NOMO-1 treated with dmso at 0.1 percent for 144 hours (cell line): ENCODE measurements around the gene APCDD1.
A peak's percentile ranks its signal among the peaks of the same experiment; 100 is the strongest.
"Not testable (repeated sequence)": the region's sequence is repeated elsewhere in the genome, so short reads cannot be mapped to it uniquely, and the experiment has no call there.

Experiments used
- DNase-seq: peaks from one replicate; lab custom pipeline; 2025; ENCODE audit not compliant: unreplicated experiment; lab: John Stamatoyannopoulos, UW

Gene APCDD1

DNA sequence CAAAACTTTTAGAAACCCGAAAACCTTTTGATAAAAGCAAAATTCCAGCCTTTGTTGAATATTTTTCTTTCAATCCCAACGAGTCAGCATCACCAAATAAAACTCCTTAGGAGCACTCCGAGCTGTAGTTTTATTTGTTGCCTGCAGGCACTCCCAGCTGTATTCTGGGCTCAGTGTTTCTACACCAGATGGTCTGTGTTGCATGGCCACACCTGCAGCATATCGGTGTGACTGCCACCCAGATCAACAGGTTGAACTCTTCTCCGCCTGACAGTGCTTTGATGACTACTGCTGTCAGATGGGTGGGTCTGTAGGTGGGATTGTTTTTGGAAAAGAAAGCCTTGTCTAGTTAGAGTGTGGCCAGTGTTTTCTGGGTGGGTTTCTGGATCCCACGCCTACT, 32.7 kb downstream of the APCDD1 start:
- DNase-seq: no peak

DNA sequence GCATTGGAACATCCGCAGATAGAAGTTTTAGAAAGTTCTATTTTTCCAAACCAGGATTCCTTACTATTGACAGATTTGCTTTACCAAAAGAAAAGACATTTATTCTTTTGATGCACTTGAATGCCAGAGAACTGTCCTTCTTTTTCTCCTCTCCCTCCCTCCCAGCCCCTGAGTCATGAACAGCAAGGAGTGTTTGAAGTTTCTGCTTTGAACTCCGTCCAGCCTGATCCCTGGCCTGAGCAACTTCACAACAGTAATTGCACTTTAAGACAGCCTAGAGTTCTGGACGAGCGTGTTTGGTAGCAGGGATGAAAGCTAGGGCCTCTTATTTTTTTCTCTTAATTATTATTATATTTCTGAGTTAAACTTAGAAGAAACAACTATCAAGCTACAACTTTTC, 33.6 kb downstream of the APCDD1 start:
- no peak for DNase-seq

DNA sequence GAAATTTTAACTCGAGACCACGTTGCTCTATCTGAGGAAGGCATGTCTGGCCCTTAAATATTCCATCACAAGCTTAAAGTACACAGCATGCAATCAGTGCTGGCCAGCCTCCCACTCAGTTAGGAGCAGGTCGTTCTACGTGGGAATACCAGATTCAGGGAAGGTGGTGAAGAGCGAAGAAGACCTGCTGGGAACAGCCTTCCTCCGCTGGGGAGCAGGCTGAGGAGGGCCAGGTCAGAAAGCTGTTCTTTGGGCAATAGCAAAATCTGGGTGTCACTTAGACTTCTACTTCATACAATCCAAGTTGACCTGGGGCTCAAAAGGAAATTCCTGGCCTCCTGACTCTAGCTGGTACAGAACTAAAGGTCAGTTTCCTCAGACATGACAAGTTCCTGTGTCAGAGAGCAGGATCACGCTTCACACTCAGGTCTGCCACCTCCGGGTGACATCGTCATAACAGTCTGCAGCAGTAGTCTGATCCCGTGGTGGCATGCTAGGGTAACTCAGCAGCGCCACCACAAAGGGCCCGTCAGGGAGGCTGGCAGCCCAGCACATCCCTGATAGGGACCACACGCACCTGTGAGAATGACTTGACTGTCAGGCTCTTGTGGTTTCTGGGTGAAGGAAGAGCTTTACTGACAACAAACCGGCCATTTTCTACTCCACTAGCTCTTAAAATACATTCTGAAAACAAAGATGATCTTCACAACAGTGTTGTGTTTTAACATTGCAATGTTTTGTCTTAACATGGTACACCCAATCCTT, 36.1 kb downstream of the APCDD1 start:
- no peak for DNase-seq

DNA sequence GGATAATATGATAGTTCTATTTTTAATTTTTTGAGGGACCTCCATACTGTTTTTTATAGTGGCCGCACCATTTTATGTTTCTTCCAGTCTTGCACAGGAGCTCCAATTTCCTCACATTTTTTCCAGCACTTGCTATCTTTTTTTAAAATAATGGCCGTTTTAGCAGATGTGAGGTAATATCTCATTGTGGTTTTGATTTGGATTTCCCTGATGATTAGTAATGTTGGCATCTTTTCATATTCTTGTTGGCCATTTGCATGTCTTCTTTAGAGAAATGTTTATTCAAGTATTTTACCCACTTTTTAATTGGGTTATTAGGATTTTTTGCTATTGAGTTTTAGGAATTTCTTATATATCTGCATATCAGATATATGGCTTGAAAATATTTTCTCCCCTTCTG, 41.5 kb downstream of the APCDD1 start:
- no peak for DNase-seq

DNA sequence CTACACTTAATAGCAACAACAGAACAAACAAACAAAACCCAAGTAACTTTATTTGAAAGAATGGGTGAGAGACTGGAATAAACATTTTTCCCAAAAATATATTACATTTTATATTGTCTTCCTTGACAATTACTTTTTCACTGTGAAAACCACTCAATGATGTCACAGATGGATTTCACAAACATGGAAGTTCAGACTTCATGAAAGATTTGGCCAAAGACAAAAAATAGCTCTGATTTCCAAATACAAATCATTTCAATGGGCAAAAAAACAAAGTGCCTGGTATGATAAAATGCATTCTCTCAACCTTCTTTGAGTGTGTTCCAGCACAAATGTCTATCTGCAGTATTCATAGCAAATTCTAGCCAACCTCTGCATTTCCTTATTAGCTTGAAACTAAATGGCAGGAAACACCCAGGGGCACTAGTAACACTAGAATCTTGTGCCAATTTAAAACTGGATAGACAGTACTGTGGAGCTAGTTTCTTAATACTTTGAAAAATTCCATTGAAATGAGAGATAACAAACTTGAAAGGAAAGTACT, 42.8 kb downstream of the APCDD1 start:
- no peak for DNase-seq

DNA sequence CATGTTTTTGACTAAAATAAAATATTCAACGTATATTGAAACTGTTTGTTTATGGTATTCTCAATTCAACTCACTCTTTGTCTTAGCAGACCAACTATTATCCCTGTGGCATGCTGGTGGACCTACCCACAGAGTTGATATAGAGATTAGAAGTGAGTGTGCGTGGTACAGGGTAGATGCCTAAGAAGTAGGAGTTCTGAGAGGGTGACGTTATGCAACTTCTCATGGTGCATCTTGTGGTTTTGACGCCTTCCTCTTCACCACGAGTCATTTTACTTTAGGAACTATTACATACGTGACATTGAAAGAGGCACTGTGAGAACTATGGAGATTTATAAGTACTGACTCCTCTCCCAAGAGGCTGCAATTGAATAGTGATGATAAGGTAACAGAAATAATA, 44.8 kb downstream of the APCDD1 start:
- DNase-seq: peak; percentile 68

DNA sequence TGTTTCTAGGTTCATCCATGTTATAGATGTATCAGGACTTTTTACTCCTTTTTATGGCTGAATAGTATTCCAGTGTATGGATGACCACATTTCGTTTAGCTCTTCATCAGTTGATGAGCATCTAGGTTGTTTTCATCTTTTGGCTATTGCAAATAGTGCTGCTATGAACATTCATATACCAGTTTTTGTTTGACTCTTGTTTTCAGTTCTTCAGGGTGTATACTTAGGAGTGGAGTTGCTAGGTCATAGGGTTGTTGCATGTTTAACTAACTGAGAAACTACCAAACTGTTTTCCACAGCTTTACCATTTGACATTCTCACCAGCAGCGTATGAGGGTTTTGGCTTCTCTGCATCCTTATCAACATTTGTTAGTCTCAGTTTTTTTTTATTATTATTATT, 45.6 kb downstream of the APCDD1 start:
- no peak for DNase-seq

DNA sequence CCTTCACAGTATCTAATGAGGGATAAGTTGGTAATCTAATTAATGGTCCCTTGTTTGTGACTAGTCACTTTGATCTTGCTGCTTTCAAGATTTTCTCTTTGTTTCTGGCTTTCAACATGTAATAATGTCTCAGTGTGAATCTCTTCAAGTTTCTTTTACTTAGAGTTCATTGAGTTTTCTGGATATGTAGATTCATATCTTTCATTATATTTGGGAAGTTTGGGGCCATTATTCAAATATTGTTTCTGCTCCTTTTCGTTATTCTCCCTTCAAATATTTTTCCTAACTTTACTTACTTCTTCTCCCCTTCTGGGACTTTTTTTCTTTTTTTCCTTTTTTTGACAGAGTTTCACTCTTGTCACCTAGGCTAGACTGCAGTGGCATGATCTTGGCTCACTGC, 50.3 kb downstream of the APCDD1 start:
- no peak for DNase-seq

DNA sequence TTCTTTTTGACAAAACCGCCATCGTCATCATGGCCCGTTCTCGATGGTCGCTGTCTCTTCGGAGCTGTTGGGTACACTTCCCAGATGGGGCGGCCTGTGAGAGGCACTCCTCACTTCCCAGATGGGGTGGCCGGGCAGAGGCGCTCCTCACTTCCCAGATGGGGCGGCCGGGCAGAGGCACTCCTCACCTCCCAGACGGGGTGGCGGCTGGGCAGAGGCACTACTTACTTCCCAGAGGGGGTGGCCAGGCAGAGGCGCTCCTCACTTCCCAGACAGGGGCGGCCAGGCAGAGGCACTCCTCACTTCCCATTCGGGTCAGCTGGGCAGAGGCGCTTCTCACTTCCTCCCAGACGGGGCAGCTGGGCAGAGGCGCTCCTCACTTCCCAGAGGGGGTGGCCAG, 51.5 kb downstream of the APCDD1 start:
- DNase-seq: not testable (repeated sequence)

DNA sequence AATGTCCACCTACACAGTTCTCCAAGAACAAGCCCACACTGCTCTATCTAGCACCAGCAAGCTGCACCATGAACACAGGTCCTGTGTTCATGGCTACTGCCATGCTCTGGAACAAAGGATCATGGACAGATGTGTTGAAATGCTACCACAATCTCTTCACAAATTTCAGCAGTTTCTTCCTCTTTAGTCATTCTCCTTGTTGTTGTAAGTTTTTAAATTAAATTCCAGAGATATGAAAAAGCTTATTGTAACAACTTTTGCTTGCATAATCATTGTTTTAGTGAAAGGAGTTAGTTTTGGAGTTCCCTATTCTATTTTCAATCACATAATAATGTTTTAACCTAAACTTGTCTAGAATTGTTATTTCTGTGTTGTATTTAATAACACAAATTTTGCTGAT, 54.2 kb downstream of the APCDD1 start:
- DNase-seq: no peak

DNA sequence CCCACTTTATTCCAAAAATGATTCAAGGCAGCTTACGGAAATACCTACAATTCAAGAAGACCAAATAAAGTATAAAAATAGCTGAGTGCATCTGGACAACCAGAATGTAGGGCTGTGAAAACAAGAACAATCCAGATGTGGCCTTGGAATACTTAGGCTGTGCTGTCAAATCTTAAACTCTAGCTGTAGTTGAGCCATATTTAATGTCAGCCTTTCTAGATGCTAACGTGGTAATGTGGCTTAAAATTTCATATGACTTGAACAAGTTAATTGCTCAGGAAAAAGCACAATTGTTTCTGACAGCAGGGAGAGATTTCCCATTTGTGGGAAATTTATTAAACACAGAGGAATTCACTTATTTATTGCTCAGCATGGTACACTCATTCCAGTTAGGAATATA, 56.8 kb downstream of the APCDD1 start:
- DNase-seq: no peak

DNA sequence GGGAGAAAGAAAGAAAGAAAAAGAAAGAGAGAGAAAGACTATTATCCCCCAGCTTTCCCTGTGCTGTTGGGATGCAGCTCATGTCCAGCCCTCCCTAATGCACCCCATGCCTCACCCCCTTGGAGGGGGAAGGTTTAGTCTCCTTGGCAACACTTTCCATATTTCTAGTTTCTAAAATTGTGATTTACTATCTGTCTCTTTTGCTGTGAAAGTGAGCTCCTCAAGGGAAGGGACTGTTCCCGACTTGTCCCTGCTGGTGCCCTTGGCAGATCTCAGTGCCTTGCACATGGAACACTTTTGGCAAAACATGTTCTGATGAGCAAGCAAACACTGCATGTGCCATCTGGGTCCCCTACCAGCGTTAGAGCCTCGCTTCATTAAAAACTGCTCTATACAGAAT, 59.6 kb downstream of the APCDD1 start:
- DNase-seq: no peak

DNA sequence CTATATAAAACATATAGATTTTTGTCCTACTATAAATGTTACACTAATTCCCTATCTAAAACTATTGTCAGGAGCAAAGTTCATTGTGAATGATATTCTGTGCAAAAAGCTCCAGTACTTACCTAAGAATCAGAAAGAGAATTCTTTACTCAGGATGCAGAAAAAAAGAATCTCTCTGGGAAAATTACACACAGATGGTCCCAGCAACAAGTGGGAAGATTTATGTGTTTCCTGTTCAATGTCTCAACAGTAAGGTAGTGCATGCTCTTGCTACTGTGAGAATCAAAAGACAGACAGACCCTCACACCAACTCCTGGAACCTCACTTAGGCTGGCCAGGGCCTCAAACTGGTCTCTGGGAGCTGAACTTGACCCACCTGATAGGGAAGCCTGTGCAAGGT, 60.2 kb downstream of the APCDD1 start:
- no peak for DNase-seq

DNA sequence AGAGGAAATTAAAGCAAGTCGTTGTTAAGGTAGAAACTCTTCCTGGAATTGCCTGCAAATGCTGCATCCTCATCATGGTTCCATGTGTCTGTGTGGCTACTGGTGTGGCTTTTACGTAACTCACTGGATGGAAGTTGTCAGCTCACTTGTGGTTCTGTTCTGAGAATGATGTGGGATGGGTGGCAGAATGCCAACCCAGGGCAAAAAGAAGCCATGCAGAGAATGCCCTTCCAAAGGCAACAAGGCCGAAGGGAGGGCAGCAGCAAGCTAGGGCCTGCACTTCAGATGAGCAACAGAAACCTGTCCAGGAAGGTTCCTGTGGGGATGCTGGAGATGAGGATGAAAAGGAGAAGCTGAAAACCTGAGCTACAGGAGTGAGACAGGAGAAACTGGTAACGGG, 61.0 kb downstream of the APCDD1 start:
- no peak for DNase-seq

DNA sequence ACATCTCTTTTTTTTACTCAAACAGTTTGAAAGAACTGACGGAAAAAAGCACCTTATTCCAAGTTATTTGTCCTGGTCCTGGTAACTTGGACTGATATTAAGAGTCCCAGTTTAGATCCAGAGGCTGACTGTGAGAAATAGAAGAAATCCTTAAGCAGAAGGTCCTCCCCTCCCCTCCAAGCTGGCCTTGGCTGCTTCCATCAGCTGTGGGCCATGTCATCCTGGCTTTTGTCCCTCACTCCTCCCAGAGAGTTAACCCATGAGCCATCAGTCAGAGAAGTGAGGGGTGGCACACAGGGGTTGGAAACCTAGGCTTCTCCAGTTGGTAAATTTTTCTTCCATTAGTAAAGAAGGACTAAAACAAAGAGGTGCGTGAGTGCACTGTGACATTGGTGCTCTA, 61.6 kb downstream of the APCDD1 start:
- no peak for DNase-seq

DNA sequence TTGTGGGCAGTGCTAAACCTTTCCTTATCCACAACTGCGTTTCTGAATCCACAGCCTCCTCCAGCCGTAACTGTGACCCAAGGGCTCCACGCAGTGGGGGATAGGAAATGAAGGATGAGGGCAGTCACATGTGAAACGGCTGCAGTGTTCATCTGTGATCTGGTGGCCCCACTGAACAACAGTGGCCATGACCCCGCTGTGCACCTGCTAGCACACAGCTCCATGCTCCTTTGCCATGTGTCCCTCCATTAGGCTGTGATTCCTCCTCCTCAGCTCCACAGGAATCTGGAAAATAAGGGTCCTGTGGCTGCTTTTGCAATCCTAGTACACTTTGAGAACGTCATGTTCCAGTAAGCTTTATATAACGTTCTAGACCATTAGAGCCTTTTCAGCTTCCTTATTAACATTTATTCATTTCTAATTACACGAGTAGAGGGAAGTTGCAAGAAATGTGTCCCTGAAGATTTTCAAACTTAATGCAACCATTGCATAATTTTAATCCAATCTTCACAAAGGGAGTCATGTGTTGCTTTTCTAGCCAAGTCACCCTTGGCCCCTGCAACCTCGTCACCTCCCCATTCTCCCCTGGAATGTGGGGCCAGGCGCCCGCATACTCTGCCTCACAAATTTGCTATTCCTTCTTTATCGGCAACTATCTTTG, 64.3 kb downstream of the APCDD1 start:
- peak; percentile 72 for DNase-seq

DNA sequence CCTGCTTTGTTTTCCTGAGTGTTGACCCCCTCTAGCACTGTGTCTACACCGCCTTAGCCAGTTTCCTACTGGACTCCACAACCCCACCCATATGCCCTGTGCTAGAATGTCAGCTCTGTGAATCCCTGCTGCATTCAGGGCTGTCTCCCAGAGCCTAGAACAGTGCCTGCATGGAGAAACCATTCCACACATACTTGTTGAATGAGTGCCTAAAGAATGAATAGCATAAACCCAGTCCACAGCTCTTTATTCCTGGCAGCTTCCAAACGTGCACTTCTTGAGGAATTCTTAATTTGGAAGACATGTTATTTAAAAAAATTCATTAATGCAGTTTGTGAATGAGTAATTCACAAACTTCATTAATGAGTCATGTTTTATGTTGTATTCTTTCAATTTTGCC, 64.9 kb downstream of the APCDD1 start:
- DNase-seq: no peak

DNA sequence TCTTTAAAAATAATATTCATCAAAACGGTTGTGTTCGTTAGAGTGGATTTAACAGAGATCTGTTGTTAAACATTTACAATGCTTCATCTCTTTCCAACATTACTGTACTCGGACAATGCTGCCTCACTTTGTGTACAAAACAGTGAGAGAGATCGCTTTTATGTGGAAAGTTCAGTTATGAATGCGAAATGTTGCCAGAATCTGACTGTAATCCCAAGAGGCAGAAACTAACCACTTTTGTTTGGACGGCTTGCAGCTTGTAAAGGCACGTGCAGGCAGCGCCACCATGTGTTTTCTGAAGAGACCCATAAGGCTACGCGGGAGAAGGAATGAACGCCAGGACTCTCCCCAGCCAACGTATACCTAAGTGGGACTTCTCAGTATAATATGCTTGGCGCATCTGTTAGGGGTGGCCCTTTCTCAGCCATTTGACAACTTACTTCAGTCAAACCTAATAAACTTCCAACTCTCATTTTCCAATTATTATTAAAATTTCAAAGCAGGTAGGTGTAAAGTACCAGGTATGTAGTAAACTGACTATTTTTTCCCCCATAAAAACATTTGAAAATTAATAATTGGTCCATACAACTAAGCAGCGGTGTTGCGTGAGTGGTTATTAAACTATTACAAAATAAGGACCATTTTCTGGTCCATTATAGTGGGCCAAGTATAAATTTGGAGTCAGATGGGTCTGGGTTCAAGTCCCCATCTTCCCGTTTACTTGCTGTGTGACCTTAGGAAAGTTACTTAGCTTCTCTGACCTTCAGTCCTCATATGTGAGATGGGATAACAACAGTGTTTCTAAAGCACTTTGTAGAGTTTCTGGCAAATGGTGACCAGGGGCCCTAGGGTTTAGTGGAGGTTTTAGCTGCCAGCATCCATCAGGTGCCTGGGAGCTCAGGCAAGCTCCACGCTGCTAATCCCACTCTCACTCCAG, 65.8 kb downstream of the APCDD1 start:
- DNase-seq: peak; percentile 60

DNA sequence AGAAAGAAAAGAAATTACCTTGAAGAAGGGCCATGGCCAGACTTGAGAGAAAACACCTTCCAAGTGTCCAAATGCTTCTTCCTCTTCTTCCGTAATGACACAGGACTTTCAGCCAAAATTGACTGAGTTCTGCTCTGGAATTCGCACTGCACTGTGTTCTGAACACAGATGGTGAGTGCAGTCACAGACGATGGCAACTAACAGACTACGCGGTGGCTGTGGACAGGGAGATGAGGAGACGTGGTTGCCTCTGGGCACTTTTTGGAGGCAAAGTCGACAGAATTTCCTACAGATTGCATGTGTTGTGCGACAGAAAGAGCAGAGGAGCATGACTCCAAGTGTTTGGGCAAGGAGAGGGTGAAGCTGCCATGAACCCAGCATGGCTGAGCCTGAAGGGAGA, 67.1 kb downstream of the APCDD1 start:
- no peak for DNase-seq

DNA sequence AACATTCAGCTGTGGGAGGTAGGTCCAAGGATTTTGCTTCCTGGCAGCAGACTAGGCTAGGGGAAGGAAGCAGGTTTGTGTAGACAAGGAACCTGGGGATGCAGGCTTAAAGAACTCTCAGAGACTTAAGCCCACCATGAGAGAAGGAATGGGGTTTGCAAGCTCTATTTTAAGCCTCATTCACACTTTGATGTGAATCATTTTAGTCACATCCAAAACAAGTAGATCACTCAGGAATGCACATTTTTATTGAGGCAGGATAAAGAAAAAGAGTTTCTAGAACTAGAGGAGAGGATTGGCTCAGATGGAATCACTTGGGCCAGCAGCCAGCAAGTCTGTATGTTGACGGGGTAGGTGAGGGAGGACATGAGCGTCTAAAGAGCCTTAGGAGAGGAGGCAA, 68.1 kb downstream of the APCDD1 start:
- no peak for DNase-seq

DNA sequence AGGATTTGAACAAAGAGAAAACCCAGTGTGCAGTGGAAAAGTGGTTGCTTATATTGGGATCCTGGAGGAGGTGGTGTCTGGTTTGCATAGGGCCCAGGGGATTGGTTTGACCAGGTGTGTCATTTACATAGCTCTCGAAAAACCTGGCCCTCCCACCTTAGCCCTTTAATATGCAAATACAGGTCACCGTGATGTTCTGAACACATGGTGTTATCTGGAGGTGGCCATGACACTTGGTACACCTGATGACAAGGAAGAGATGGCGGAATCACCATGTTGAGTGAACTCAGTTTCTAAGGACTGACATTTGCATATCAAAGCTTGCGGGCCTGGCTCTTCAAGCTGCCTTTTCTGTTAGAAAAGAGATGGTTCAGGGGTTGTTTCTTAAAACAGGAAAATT, 69.1 kb downstream of the APCDD1 start:
- no peak for DNase-seq
